ENCODE results near the gene ZCCHC14.

DNA sequence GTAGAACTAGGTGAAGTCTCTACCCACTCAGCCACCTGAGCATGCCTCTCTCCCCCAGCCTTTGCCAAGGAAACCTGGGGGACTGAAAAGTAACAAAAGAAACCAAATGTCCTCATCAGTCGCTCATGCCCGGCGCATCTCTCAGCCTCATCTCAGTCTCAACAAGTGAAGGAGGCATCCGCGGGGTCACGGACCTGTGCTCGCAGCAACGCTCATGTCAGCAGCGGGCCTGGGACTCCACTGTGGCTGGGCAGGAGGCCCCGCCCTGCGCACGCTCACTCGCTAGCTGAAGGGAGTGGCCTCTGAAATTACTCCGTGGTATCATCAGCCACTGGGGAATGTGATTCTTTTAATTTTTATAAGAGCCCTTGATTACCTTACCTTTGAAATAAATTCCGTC lies 69.4 kb downstream of the ZCCHC14 start:
- TF ChIP-seq, protein P1, sequence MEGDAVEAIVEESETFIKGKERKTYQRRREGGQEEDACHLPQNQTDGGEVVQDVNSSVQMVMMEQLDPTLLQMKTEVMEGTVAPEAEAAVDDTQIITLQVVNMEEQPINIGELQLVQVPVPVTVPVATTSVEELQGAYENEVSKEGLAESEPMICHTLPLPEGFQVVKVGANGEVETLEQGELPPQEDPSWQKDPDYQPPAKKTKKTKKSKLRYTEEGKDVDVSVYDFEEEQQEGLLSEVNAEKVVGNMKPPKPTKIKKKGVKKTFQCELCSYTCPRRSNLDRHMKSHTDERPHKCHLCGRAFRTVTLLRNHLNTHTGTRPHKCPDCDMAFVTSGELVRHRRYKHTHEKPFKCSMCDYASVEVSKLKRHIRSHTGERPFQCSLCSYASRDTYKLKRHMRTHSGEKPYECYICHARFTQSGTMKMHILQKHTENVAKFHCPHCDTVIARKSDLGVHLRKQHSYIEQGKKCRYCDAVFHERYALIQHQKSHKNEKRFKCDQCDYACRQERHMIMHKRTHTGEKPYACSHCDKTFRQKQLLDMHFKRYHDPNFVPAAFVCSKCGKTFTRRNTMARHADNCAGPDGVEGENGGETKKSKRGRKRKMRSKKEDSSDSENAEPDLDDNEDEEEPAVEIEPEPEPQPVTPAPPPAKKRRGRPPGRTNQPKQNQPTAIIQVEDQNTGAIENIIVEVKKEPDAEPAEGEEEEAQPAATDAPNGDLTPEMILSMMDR (IDR thresholded peaks at IDR 0.05) = no peak
- TF ChIP-seq EP300 (IDR thresholded peaks at IDR 0.05) = no peak

Measured in esophagus muscularis mucosa (tissue), 3 donors.